Breast epithelium (tissue), 3 donors: ENCODE data around the gene TRPC3.

Experiments
- POLR2A ChIP-seq: fragments of 450-650 bp; IDR thresholded peaks from one replicate; pipeline ENCODE4 v1.6.1; 2016; ENCODE audit warnings: antibody characterized with exemption, mild to moderate bottlenecking, moderate library complexity
- POLR2AphosphoS5 ChIP-seq, 3 donors: sonication (generic); formaldehyde crosslinking; IDR thresholded peaks; one replicate each; pipeline ENCODE4 v1.6.1; 2017; ENCODE audit warnings: antibody characterized with exemption in 3 of 3
- TF ChIP-seq, protein P1 (sequence below), 3 donors: fragments of 450-650 bp; IDR thresholded peaks; one replicate each; pipeline ENCODE4 v1.5.1; 2016 to 2017; ENCODE audit warnings: antibody characterized with exemption in 3 of 3, mild to moderate bottlenecking in 3 of 3, moderate library complexity in 3 of 3

DNA sequence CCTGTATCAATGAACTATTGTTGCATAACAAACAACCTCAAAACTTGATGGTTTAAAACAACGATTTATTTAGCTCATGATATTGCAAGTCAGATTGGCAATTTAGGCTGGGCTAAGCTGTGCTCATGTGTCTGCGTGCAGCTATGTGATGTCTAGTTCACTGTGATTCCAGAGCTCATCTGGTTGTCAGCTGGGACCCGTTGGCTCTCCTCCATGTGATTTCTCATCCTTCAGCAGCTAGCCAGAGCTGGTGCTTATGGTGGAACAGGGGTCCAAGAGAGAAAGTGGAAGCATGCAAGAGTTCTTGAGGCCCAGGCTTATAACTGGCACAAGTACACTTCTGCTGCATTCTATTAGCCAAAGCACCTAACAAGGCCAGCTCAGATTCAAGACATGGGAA, 28.8 kb upstream of the TRPC3 start:
- TF ChIP-seq, protein P1, sequence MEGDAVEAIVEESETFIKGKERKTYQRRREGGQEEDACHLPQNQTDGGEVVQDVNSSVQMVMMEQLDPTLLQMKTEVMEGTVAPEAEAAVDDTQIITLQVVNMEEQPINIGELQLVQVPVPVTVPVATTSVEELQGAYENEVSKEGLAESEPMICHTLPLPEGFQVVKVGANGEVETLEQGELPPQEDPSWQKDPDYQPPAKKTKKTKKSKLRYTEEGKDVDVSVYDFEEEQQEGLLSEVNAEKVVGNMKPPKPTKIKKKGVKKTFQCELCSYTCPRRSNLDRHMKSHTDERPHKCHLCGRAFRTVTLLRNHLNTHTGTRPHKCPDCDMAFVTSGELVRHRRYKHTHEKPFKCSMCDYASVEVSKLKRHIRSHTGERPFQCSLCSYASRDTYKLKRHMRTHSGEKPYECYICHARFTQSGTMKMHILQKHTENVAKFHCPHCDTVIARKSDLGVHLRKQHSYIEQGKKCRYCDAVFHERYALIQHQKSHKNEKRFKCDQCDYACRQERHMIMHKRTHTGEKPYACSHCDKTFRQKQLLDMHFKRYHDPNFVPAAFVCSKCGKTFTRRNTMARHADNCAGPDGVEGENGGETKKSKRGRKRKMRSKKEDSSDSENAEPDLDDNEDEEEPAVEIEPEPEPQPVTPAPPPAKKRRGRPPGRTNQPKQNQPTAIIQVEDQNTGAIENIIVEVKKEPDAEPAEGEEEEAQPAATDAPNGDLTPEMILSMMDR (IDR thresholded peaks at IDR 0.05) = no peak
- no peak for TF ChIP-seq POLR2A
- no peak for TF ChIP-seq POLR2AphosphoS5 (IDR thresholded peaks at IDR 0.05)
